HepG2 (cell line): ENCODE results near the gene PIM3. TPM values are rescaled to one million over a fixed set of nuclear protein-coding genes. Genes with fewer than 3 reads are reported as not detected.

Experiments used
- AGO2 ChIP-seq: fragments of 200-400 bp; formaldehyde crosslinking; optimal IDR thresholded peaks from 2 replicates; pipeline ENCODE3; 2017; ENCODE audit warnings: mild to moderate bottlenecking, low read depth, low read length, moderate library complexity
- ASH2L ChIP-seq: fragments of 300-600, 200-600 bp; sonication (generic); IDR thresholded peaks from 2 replicates; pipeline ENCODE4 v1.7.0; 2017; ENCODE audit warnings: low read depth, mild to moderate bottlenecking, moderate library complexity, mixed read lengths, low read length; ENCODE audit not compliant: insufficient read length
- BRCA1 ChIP-seq: sonication (generic); formaldehyde crosslinking; IDR thresholded peaks from 2 replicates; pipeline ENCODE4 v1.4.0; 2020; ENCODE audit warnings: missing genetic modification reagents
- CBX1 ChIP-seq: IDR thresholded peaks from one replicate; pipeline ENCODE4 v1.6.1; 2016; ENCODE audit warnings: antibody characterized with exemption, low read depth
- E2F5 ChIP-seq: sonication (generic); formaldehyde crosslinking; conservative IDR thresholded peaks from 2 replicates; pipeline ENCODE4 v1.4.0; 2020; ENCODE audit warnings: missing genetic modification reagents
- EEA1 ChIP-seq: sonication (generic); formaldehyde crosslinking; IDR thresholded peaks from 2 replicates; pipeline ENCODE4 v1.5.1; 2020; ENCODE audit warnings: mild to moderate bottlenecking, missing genetic modification reagents, borderline replicate concordance
- GABPB1 ChIP-seq: IDR thresholded peaks from 2 replicates; pipeline ENCODE4 v1.6.1; 2016; ENCODE audit warnings: mild to moderate bottlenecking, missing genetic modification reagents, moderate library complexity, missing compliant biosample characterization
- KDM2A ChIP-seq: sonication (generic); formaldehyde crosslinking; IDR thresholded peaks from 2 replicates; pipeline ENCODE4 v1.4.0; 2020; ENCODE audit warnings: low read depth, missing genetic modification reagents, borderline replicate concordance
- MTA1 ChIP-seq: sonication (generic); formaldehyde crosslinking; IDR thresholded peaks from 2 replicates; pipeline ENCODE4 v1.4.0; 2020; ENCODE audit warnings: missing genetic modification reagents, mild to moderate bottlenecking, borderline replicate concordance
- PHF20 ChIP-seq: sonication (generic); formaldehyde crosslinking; IDR thresholded peaks from 2 replicates; pipeline ENCODE4 v1.5.0; 2020; ENCODE audit warnings: mild to moderate bottlenecking, missing genetic modification reagents
- TERF1 ChIP-seq: sonication (generic); formaldehyde crosslinking; IDR thresholded peaks from 2 replicates; pipeline ENCODE4 v1.8.0; 2022; ENCODE audit warnings: mild to moderate bottlenecking, missing genetic modification reagents, moderate library complexity
- TMF1 ChIP-seq: sonication (generic); formaldehyde crosslinking; IDR thresholded peaks from 2 replicates; pipeline ENCODE4 v1.8.1; 2022; ENCODE audit warnings: low read depth, missing genetic modification reagents
- ZNF12 ChIP-seq: sonication (generic); formaldehyde crosslinking; IDR thresholded peaks from 2 replicates; pipeline ENCODE4 v1.5.0; 2020; ENCODE audit warnings: missing genetic modification reagents
- ZNF260 ChIP-seq: sonication (generic); formaldehyde crosslinking; IDR thresholded peaks from 2 replicates; pipeline ENCODE4 v1.4.0; 2020; ENCODE audit warnings: missing genetic modification reagents, low read depth, mild to moderate bottlenecking, borderline replicate concordance
- ZNF446 ChIP-seq: sonication (generic); formaldehyde crosslinking; IDR thresholded peaks from 2 replicates; pipeline ENCODE4 v1.5.0; 2020; ENCODE audit warnings: mild to moderate bottlenecking, missing genetic modification reagents
- ZNF816 ChIP-seq: sonication (generic); formaldehyde crosslinking; IDR thresholded peaks from 2 replicates; pipeline ENCODE4 v1.8.0; 2022; ENCODE audit warnings: missing genetic modification reagents, mild to moderate bottlenecking, borderline replicate concordance
- ZSCAN20 ChIP-seq: sonication (generic); formaldehyde crosslinking; IDR thresholded peaks from 2 replicates; pipeline ENCODE4 v1.4.0; 2020; ENCODE audit warnings: missing genetic modification reagents, mild to moderate bottlenecking, borderline replicate concordance
- ZSCAN30 ChIP-seq: sonication (generic); formaldehyde crosslinking; IDR thresholded peaks from 2 replicates; pipeline ENCODE4 v1.5.0; 2020; ENCODE audit warnings: mild to moderate bottlenecking, missing genetic modification reagents
- polyA plus RNA-seq, 8 experiments: library from polyadenylated mRNA; depleted of rRNA in 3 of 8; stranded (reverse) in 7 of 8; unstranded in 1 of 8; fragments of >200 nt; fragmentation: Illumina TruSeq in 4 of 8; extraction: Trizol in 4 of 8; gene quantifications; 2 replicates each; pipeline versions ENCODE4 v1.2.1 to v1.2.3, GENCODE V29; 2011 to 2016; ENCODE audit warnings: low read depth in 4 of 8, missing spikeins in 1 of 8, mixed read lengths in 1 of 8; ENCODE audit not compliant: insufficient read depth in 1 of 8
- total RNA-seq, 5 experiments: library from RNA; depleted of rRNA; stranded (reverse); fragments of >200 nt; fragmentation: Illumina TruSeq; extraction: Trizol; gene quantifications; 2 replicates each; pipeline ENCODE4 v1.2.3, GENCODE V29; 2016; ENCODE audit warnings: low read depth in 1 of 5
- TF ChIP-seq, protein P1 (sequence below): sonication (generic); formaldehyde crosslinking; IDR thresholded peaks from 2 replicates; pipeline ENCODE4 v1.4.0; 2020; ENCODE audit warnings: mild to moderate bottlenecking, low read depth, missing genetic modification reagents
- TF ChIP-seq, protein P2 (sequence below): sonication (generic); formaldehyde crosslinking; IDR thresholded peaks from 2 replicates; pipeline ENCODE4 v1.5.0; 2020; ENCODE audit warnings: missing genetic modification reagents
- TF ChIP-seq, protein P3 (sequence below): IDR thresholded peaks from 2 replicates; pipeline ENCODE4 v1.6.1; 2016; ENCODE audit warnings: mild to moderate bottlenecking

PIM3 gene
- total and polyA plus RNA-seq, 2 of the 13 experiments (the other 11 are each of a cell fraction or from before 2014, with no cell fraction given) = 21.6 to 31.2 TPM

DNA sequence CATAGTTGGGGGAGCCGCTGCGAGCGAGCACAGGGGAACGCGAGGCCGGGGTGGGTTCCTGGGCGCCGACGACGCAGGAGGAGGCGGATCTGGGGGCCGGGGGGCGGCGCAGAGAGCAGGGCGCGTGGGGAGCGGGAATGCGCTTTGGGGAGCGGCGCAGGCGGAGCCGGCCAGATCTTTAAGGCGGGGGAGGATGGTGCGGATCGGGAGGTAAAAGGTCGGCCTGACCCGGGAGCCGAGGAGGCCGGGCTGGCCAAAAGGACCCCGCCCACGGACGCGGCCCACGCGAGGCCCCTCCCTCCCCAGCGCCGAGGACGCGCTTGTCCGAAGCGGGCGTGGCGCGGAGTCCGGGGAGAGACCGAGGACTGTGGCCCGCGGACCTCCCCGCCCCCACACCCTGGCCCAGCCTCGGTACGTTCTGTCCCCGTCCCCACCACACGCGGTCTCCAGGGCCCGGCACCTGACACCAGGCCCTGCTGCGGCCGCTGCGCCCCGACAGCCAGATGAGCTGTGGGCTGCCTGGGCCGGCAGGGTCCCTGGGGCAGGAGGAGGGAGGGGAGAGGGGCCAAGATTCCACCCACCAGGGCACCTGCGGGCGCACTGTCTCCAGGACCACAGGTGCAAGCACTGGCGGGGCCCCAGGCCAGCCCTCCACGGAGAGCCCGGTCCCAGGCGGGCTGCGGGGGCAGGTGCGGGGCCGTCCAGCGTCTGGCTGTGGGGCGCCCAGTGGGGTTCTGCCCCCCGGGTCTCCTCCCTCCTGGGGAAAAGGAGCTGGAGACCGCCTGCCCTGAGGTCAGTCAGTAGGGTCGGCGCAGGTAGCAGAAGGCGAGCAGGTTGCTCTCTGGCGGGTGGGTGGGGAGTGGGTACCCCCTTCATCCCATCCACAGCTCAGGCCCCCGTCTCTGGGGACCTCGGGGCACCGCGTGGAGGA lies 10.9 kb downstream of the PIM3 start (continued):
- TF ChIP-seq TERF1 (CRISPR knock-in tag) = 0 out of 2 replicates have a peak, but pooled peaks have one; percentile 38
- TF ChIP-seq BRCA1 = no peak
- TF ChIP-seq ZNF446 = no peak; the same call in 1 of the 2 replicates
- TF ChIP-seq GABPB1 (CRISPR knock-in tag) = peak; percentile 25; the same call in 1 of the 2 replicates
- TF ChIP-seq ZSCAN20 (CRISPR knock-in tag) = no peak
- TF ChIP-seq, protein P1, sequence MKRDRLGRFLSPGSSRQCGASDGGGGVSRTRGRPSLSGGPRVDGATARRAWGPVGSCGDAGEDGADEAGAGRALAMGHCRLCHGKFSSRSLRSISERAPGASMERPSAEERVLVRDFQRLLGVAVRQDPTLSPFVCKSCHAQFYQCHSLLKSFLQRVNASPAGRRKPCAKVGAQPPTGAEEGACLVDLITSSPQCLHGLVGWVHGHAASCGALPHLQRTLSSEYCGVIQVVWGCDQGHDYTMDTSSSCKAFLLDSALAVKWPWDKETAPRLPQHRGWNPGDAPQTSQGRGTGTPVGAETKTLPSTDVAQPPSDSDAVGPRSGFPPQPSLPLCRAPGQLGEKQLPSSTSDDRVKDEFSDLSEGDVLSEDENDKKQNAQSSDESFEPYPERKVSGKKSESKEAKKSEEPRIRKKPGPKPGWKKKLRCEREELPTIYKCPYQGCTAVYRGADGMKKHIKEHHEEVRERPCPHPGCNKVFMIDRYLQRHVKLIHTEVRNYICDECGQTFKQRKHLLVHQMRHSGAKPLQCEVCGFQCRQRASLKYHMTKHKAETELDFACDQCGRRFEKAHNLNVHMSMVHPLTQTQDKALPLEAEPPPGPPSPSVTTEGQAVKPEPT (CRISPR knock-in tag) = 0 out of 2 replicates have a peak, but pooled peaks have one; percentile 3
- TF ChIP-seq TMF1 (CRISPR knock-in tag) = no peak
- TF ChIP-seq ASH2L = no peak
- TF ChIP-seq, protein P2, sequence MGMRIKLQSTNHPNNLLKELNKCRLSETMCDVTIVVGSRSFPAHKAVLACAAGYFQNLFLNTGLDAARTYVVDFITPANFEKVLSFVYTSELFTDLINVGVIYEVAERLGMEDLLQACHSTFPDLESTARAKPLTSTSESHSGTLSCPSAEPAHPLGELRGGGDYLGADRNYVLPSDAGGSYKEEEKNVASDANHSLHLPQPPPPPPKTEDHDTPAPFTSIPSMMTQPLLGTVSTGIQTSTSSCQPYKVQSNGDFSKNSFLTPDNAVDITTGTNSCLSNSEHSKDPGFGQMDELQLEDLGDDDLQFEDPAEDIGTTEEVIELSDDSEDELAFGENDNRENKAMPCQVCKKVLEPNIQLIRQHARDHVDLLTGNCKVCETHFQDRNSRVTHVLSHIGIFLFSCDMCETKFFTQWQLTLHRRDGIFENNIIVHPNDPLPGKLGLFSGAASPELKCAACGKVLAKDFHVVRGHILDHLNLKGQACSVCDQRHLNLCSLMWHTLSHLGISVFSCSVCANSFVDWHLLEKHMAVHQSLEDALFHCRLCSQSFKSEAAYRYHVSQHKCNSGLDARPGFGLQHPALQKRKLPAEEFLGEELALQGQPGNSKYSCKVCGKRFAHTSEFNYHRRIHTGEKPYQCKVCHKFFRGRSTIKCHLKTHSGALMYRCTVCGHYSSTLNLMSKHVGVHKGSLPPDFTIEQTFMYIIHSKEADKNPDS (CRISPR knock-in tag) = no peak
- no peak for TF ChIP-seq EEA1
- 0 out of 2 replicates have a peak, but pooled peaks have one; percentile 11 for TF ChIP-seq MTA1 (CRISPR knock-in tag)
- no peak for TF ChIP-seq ZNF12 (CRISPR knock-in tag)
- 0 out of 2 replicates have a peak, but pooled peaks have one; percentile 17 for TF ChIP-seq ZSCAN30 (CRISPR knock-in tag)
- no peak for TF ChIP-seq ZNF816 (CRISPR knock-in tag)
- TF ChIP-seq, protein P3, sequence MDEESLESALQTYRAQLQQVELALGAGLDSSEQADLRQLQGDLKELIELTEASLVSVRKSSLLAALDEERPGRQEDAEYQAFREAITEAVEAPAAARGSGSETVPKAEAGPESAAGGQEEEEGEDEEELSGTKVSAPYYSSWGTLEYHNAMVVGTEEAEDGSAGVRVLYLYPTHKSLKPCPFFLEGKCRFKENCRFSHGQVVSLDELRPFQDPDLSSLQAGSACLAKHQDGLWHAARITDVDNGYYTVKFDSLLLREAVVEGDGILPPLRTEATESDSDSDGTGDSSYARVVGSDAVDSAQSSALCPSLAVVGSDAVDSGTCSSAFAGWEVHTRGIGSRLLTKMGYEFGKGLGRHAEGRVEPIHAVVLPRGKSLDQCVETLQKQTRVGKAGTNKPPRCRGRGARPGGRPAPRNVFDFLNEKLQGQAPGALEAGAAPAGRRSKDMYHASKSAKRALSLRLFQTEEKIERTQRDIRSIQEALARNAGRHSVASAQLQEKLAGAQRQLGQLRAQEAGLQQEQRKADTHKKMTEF = peak; percentile 32; the same call in 1 of the 2 replicates
- peak; percentile 43 for TF ChIP-seq CBX1
- TF ChIP-seq ZNF260 = no peak
- no peak; the same call in 1 of the 2 replicates for TF ChIP-seq KDM2A
- peak; percentile 71 for TF ChIP-seq AGO2
- no peak for TF ChIP-seq PHF20 (CRISPR knock-in tag)
- no peak for TF ChIP-seq E2F5 (CRISPR knock-in tag)
